Measurements from ENCODE around the gene ATG4D.

DNA sequence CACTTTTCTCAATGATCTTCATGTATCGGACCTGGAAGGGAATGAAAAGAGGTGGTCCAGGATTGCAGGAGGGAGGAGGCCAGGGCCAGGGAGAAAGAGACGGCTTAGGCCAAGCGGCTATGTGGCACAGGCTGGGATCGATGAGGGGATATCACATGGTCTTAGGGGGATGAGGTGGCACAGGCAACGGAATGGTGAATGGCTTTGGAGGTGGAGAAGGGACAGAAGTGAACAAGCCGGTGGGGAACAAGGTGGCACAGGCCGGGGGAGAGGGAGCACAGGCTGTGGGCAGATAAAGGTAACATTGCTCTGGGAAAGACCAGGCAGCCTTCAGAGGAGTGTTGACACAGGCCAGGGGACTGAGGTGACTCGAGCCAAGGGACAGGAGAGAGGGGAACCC lies 30.8 kb downstream of the ATG4D start:
- TF ChIP-seq POU6F1 (CRISPR knock-in tag; IDR thresholded peaks at IDR 0.05; ENCODE audit: borderline replicate concordance, low read depth) (no peak), ZFP30 (CRISPR knock-in tag; IDR thresholded peaks at IDR 0.05) (no peak), ARNTL (CRISPR knock-in tag; IDR thresholded peaks at IDR 0.05; ENCODE audit: borderline replicate concordance, low read depth) (no peak), PATZ1 (CRISPR knock-in tag; IDR thresholded peaks at IDR 0.05; ENCODE audit: borderline replicate concordance) (no peak), CREB5 (CRISPR knock-in tag; IDR thresholded peaks at IDR 0.05; ENCODE audit: low read depth) (no peak), CSDC2 (CRISPR knock-in tag; IDR thresholded peaks at IDR 0.05) (no peak), ZFP3 (CRISPR knock-in tag; IDR thresholded peaks at IDR 0.05) (no peak), RARB (CRISPR knock-in tag; IDR thresholded peaks at IDR 0.05) (no peak), ISL1 (CRISPR knock-in tag; IDR thresholded peaks at IDR 0.05) (no peak), PPARA (CRISPR knock-in tag; IDR thresholded peaks at IDR 0.05; ENCODE audit: borderline replicate concordance) (no peak), ZC3H10 (CRISPR knock-in tag; IDR thresholded peaks at IDR 0.05) (no peak), SNAI2 (CRISPR knock-in tag; IDR thresholded peaks at IDR 0.05) (no peak), OSR1 (CRISPR knock-in tag; IDR thresholded peaks at IDR 0.05) (no peak)

All from SK-N-SH treated with all-trans-retinoic acid at 6 μM for 48 hours (cell line).